NCI-H1417 (cell line): Measurements from ENCODE around the gene ITGAL.

Experiments
- DNase-seq, 3 experiments: peaks; one replicate each; lab custom pipeline; 2025; lab: John Stamatoyannopoulos, UW

Gene ITGAL

DNA sequence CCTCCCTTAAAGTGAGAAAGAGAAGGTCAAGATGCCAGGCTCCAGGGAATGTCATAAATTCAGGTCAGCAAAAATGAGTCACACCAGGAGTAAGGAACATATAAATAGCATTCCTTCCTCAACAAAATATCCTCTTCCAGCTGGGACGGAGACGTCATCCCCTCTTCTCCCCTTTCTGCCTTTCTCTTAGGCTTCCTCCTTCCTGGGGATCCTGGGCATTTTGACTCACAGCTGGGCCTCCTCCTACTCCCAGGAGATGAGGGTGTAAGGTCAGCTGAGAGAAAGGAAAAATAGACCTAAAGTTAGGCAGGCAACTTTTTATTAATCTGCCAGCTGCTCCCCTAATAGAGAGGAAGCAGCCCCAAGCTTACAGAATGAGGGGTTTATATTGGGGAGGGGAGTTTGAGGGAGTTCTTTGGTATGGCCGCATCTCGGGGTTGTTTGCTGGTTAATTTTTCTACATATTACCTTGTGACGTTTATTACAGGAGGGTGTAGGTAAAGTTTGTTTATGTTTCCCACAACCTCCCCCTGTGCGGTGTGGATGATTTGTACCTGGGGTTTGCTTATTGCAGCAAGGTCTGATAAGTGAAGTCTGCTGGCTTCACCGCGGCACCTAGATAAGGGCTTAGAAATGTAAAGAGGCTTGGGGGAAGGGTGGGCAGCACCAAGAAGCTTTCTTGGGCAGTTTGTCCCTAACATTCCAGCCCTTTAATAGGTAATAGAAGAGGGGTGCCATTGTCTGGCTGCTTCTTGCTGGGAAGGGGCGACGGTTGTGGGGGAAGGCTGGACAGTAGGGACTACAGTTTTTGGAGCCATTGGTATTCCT, 69.2 kb downstream of the ITGAL start:
- DNase-seq: no peak

DNA sequence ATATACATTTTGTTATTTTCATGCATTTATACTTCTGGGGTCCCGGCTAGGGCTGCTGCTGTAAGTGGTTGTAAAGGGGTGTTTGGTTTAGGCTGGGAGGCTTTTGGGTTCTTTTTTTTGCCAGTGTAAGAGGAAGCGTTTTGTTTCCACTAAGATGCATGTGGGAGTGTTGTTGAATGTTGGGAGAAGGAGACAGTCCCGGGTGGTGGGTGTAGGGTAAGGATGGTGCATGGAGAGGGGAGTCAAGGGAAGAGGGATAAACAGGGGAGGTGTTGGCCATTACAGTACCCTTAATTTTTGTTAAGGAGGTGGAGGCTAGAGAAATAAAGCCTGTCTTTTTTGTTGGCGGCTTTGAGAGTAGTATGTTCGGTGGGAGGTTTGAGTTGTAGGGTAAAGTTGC, 70.5 kb downstream of the ITGAL start:
- no peak for DNase-seq

DNA sequence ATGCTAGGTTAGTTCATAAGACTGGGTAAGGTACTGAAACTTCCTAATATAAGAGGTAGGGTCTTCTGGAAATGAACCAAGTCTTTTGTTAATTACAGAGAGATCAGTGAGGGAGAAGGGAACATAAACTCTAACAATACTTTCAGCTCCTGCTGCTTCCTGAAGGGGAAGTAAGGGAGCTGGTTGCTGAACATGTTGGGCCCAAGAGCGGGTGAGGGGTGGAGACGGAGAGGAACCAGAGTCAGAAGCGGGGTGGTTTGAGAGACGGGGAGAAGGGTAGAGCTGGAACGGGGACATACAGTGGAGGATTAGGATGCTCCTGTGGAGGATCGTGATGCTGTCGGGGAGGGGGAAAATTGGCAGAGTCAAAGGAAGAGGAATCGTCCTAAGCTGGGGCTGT, 73.6 kb downstream of the ITGAL start:
- no peak for DNase-seq

DNA sequence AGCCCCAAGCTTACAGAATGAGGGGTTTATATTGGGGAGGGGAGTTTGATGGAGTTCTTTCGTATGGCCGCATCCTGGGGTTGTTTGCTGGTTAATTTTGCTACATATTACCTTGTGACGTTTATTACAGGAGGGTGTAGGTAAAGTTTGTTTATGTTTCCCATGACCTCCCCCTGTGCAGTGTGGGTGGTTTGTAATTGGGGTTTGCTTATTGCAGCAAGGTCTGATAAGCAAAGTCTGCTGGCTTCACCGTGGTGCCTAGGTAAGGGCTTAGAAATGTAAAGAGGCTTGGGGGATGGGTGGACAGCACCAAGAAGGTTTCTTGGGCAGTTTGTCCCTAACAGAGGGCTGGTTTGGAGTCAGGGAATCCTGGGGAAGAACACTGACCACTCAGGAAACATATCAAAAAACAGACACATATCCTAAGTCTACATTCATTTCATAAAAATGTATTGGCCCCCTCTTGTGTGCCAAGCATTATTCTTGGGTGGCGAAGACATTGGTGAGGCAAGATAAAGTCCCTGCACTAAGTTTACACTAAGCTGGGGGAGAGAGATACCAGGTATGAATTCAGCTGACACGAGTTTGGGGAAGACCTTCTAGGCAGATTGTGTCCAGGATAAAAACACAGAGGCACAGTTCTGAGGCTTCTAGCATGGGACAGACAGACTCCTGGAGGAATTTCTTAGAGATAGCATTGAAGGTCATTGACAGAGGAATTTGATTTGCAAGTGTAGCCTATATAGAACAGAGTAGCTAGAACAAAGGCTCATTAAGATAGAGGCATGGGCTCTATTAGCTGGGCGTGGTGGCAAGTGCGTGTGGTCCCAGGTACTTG, 76.1 kb downstream of the ITGAL start:
- no peak for DNase-seq

DNA sequence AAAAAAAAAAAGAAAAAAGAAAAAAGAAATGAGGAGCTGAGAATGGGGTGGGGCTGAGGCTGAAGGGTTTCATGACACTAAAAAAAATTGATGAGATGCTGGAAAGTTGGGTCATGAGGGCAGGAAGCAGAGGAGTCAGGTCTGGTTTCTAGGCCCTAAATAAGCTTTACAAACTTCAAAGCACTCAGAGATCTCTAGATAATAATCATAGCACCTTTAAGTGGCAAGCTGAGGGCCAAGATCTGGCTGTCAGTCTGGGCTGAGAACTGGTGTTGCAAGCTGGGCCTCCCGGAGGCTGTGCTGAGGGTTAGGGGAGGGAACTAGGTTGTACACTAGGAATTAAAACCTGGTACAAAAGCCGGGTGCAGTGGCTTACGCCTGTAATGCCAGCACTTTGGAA, 79.2 kb downstream of the ITGAL start:
- no peak for DNase-seq

DNA sequence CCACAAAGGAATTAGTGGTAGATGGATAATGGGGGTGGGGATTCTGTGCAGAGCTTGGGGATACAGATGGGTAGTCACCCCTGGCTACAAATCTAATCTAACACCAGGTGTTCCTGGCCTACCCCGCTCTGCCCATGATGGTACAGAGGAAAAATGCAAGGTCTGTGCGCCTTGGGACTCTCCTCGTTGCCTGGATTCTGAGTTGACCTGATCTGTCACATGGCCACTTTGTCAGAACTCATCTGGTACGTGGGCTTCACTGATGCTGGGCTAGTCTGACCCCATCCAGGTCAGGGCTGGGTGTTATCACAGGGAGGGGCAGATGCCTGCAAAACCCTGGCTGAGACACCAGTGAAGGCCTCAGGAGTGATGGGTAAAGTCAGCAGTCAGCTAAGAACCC, 80.4 kb downstream of the ITGAL start:
- no peak for DNase-seq

DNA sequence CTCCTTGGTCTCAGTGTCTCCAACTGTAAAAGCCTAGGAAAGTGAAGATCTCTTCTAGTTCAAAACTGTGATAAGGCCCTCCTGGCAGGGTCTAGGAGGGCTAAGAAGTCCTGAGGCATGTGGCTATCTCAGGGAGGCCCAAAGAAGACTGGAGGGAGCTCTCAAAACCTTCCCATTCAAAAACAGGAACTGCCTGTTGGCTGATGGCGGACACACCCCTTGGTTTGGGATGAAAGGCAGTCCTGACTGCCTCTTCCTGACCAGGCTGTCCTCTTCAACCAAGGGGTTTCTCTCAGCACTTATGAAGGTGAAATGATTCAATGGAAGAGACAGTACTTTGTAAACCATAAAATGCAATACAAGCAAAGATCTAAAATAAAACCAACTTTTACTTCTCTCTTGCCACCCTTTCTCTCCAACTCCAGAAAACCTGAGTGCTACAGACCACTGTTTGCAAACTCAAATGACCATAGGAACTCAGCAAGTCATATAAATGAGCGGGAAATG, 80.9 kb downstream of the ITGAL start:
- no peak for DNase-seq

DNA sequence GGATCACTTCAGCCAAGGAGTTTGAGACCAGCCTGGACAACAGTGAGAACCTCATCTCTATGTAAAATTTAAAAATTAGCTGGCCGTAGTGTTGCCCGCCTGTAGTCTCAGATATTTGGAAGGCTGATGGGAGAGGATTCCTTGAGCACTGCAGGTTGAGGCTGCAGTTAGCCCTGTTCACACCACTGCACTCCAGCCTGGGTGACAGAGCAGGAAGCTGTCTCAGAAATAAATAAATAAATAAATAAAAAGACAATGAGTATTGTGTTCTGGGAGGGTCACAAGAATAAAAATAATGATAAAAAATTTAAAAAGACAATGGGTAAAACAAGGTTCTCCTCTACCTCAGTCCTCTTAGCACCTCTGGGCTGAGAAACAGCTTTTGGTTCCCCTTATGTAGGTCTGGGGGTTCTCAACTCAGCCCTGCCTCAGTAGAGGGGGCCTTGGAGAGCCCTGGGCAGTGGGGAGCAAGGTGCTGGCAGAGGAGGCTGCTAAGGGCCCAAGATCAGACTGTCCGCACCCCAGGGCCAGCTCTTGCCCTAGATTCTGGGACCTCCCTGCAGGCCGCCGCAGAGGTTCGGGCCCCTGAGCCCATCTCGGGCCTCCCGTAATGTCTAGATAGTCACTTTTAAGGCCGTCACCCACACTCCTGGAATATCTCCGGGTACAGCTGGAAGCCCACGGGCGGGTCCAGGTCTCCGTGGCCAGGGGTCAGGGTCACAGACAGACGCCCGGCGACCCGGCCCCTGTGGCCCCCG, 82.2 kb downstream of the ITGAL start:
- no peak for DNase-seq

DNA sequence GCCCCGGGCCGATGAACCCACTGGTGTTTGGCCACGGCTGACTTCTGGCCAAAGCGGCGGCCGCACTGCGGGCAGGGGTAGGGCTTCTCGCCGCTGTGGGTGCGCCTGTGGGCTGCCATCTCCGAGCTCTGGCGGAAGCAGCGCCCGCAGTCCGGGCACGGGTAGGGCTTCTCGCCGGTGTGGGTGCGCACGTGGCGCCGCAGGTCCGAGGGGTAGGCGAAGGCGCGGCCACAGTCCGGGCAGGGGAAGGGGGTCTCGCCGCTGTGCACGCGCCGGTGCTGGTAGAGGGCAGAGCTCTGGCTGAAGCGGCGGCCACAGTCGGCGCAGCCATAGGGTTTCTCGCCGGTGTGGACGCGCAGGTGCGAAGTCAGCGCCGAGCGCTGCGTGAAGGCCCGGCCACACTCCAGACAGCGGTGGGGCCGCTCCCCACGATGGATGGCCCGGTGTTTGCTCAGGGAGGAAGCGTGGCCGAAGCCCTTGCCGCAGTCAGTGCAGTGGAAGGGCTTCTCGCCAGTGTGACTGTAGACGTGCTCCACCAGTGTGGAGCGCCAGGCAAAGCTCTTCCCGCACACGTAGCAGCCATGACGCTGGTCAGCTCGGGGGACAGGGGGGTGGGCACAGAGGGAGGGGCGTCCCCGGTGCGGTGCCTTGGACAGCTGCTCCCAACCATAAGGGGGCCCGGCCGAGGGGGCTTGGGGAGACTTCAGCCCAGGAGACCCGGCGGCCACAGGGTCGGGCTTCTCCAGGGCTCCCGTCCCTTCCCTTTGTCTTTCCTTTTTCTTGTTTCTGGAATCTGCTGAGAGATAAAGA, 83.0 kb downstream of the ITGAL start:
- DNase-seq: no peak

DNA sequence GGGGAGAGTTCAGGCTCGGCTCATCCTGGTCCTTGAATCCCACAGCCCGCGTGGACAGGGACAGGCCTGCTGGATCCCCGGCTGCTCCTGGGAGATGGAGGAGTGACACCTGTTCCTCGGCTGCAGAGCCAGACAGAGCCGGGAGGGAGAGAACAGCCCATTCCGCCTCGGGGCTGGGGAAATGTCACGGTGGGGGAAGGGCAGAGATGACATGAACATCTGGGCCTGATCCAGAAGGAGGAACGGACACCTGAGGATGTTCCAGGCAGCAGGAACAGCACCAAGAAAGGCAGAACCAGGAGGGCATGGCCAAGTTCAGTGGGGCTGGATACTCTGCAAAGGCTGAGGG, 83.6 kb downstream of the ITGAL start:
- no peak for DNase-seq

DNA sequence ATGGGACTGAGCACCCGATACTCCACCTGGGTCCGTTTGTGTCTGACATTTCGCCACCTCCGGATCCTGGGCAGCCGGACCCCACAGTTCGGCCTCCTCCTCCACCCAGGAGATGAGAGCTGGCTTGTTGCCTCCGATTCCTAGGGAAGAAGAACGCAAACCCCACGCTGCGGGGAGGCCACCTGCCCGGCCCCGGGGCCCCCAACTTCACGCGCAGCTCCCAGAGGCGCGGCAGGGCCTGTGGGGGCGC, 85.1 kb downstream of the ITGAL start:
- DNase-seq: no peak

DNA sequence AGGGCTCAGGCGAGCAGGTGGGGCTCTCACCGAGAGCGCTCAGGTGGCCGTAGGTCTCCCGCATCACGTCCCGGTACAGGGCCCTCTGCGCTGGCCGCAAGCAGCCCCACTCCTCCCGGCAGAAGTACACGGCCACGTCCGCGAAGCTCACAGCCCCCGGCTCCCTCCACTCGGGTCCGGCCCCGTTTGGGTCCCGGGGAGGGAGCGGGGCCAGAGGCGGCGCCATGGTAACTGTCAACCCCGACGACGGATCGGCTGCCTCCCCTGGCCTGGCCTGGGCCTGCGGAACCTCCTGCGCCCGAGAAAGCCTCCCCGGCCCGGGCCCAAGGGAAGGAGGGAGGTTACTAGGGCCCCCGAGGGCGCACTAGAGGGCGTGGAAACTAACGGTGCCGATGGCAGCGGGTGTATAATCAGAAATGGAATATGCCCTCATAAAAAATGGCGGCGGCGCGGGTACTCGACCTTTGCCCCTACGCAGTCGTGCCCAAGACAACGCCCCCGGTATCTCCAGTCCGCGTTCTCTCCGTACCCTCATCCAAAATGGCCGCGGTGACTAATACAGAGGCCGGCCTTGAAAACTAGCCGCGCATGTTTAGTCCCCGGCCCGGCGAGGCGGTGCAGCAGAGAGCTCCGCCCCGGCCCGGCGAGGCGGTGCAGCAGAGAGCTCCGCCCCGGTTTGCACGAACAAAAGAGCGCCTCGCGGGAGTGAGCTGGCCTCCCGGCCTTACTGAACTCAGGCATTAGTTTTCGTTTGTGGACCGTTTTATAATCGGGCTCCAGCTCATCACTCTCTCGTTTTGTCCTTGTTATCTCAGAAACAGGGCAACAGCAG, 85.6 kb downstream of the ITGAL start, which contains the start of gene ZNF764:
Gene ZNF764 (minus strand): TSS at position 418 of the 832 bp plus-strand sequence. CDS start 192 bp downstream, at position 226.
- peak; percentile 94 to 99 (median 97) for DNase-seq

DNA sequence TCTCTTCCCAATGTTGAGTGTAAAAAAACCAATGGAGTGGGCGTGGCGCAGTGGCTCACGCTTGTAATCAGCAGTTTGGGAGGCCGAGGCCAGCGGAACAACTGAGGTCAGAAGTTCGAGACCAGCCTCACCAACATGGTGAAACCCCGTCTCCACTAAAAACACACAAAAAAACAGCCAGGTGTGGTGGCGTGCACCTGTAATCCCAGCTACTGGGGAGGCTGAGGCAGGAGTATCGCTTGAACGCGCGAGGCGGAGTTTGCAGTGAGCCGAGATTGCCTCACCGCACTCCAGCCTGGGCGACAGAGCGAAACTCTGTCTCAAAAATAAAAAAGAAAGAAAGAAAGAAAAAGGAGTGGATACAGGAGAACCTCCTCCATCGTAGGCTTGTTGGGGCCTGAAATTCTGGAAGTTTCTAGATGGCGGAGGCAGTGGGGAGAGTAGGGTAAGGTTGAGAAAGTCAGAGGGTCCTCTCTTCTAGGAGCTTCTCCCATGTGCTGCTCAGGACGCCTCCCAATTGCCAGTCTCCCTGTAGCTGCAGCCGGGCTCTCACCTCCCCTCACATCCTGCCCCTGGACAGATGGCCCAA, 86.3 kb downstream of the ITGAL start:
- no peak for DNase-seq

DNA sequence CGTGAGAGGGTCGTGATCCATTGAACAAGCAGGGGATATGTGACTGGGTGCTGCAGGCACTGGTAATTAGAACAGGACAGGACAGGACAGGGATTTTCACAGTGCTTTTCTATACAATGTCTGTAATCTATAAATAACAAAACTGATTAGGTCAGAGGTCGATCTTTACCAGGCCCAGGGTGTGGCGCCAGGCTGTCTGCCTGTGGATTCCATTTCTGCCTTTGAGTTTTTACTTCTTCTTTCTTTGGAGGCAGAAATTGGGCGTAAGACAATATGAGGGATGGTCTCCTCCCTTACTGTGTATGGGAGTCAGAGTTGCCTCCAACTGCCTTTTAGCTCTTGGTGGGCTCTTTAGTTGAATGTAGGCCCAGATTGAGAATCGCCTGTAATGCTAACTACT, 87.1 kb downstream of the ITGAL start:
- no peak for DNase-seq

DNA sequence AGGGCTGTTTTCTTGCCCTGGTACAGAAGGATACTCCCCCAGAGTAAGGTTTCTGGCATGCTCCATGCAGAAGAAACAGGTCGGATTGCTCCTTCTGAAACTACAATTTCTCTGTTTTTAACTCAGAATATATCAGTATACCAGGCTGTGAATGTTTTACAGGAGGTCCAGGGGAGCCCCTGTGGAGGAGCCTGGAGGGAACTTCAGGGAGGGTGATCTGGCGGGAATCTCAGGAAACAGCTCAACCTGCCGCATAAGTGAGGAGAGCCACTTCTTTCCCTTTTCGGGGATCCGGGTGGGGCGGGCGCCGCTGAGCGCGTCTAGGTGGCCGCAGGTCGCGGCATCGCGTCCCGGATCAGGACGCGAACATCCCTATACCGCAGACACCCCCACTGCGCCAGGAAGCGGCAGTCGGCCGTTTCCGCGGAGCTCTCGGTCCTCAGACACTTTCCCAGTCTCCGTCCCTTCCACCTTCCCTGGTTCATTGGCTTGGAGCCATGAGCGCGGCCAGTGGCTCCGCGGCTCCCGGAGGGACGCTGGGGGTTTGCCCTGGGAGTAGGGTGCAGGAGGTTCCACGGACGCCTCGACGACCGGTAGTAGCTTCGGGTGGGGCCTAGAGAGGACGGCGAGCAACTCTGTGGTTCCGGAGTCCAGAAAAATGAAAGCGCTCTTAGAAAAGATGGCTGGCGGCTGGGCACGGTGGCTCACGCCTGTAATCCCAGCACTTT, 88.7 kb downstream of the ITGAL start:
- DNase-seq: peak in 1 of 3 experiments; percentile 25

DNA sequence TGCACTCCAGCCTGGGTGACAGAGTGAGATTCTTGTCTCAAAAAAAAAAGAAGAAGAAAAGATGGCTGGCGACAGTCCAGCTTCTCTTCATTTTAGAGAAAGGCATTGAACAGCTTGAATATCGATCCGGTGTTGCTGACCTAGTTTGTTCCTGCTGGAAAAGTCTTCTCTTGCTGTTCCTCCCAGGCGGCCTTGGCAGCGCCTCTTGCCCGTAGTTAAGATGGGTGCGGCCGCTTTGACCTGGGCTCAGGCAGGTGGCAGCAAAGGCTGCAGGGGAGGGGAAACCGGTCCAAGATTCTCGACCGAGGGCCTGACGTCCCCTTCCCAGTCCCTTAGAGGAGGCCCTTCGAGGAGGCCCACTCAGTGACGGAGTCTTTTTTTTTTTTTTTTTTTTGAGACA, 89.5 kb downstream of the ITGAL start:
- DNase-seq: peak in 1 of 3 experiments; percentile 12

DNA sequence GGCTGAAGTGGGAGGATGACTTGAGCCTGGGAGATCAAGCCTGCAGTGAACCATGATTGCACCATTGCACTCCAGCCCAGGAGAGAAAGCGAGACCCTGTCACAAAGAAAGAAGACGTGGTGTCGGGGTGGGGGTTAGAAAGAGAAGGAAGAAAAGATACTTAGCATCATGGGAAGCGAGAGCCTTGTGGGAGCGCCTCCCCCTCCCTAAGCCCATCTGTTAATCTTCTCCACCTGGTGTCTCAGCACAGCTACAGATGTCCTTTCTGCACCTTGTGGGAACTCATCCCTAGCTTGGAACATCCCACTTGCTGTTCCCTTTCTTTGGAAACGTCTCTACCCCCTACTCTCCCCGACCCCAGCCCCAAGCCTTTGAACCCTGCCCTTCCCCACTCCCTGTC, 93.0 kb downstream of the ITGAL start:
- no peak for DNase-seq

DNA sequence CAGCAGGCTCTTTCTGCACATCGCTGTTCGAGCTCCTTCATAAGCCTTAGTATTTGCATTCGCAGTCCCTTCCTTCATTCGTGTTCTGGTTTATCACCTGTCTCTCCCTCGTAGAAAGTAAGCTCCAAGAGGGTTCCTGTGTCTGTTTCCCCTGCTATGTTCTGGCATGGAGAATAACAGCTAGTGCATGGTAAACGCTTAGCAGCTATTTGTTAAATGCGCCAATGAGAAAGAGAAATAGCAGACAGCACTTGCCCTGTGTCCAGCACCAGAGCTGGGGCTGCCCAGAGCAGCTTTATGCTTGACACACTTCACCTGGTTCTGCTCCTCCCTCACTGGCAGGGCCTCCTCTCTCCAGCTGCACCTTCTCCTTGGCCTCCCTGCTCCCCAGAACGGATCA, 93.4 kb downstream of the ITGAL start:
- no peak for DNase-seq

DNA sequence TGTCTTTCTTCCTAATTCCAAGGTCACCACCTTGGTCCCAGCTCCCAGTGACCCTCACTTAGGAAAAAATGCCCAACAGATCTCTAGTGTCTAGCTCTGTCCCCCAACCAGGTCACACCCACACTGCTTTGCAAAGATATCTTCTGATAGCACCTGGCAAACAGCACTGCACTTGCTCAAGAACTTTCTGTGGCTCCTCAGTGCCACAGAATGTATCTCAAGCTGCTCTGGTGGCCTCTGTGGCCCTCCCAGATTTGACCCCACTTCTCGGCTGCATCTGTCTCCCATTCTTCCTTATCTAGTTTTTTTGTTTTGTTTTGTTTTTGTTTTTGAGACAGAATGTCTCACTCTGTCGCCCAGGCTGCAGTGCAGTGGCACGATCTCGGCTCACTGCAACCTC, 94.0 kb downstream of the ITGAL start:
- DNase-seq: no peak
